Mesothelial cell of epicardium (in vitro differentiated cells): ENCODE measurements around the gene CRACDL. TPM values are rescaled to one million over a fixed set of nuclear protein-coding genes. Genes with fewer than 3 reads are reported as not detected.

ENCODE experiments used
- DNase-seq, 2 experiments: peaks; one replicate each; pipeline ENCODE4 v3.0.0; 2021; ENCODE audit warnings: low spot score in 2 of 2; ENCODE audit not compliant: unreplicated experiment in 2 of 2
- H3K27ac Mint-ChIP-seq: 2 replicates; pipeline ENCODE4 v1.8.0; 2021; ENCODE audit warnings: mixed read lengths
- H3K27me3 Mint-ChIP-seq: 2 replicates; pipeline ENCODE4 v1.8.0; 2021; ENCODE audit warnings: low read depth, mixed read lengths
- H3K36me3 Mint-ChIP-seq: 2 replicates; pipeline ENCODE4 v1.8.0; 2021; ENCODE audit warnings: mixed read lengths
- H3K4me1 Mint-ChIP-seq: 2 replicates; pipeline ENCODE4 v1.8.0; 2021; ENCODE audit warnings: mixed read lengths
- H3K4me3 Mint-ChIP-seq: 2 replicates; pipeline ENCODE4 v1.8.0; 2021; ENCODE audit warnings: mild to moderate bottlenecking, moderate library complexity, mixed read lengths
- H3K9me3 Mint-ChIP-seq: 2 replicates; pipeline ENCODE4 v1.8.0; 2021; ENCODE audit warnings: mixed read lengths
- CTCF ChIP-seq: fragments of 200-600 bp; sonication (generic); IDR thresholded peaks from one replicate; pipeline ENCODE4 v1.5.0; 2021; ENCODE audit warnings: antibody characterized with exemption; ENCODE audit not compliant: unreplicated experiment
- total RNA-seq: library from RNA; stranded (reverse); gene quantifications from 3 replicates; pipeline ENCODE4 v1.2.1, GENCODE V29; 2021

Gene CRACDL
- total RNA-seq, 1 donor from 2014 or later = 1.7 TPM

GRCh38 chr2:98884658-98885057, 51.4 kb downstream of the CRACDL start:
- no peak for TF ChIP-seq CTCF
- H3K4me3 Mint-ChIP-seq = no peak overlapping the region
- DNase-seq = no peak
- H3K27me3 Mint-ChIP-seq = peaks cover 2% of the 10 kb centered on the region
- no peaks in the 10 kb centered on the region for H3K36me3 Mint-ChIP-seq
- H3K9me3 Mint-ChIP-seq = peaks cover 37% of the 10 kb centered on the region
- H3K27ac Mint-ChIP-seq = no peak overlapping the region
- no peaks in the 10 kb centered on the region for H3K4me1 Mint-ChIP-seq

GRCh38 chr2:98883780-98884211, 52.2 kb downstream of the CRACDL start:
- no peak for TF ChIP-seq CTCF
- Mint-ChIP-seq H3K4me3 (no peak overlapping the region), H3K9me3 (peaks cover 32% of the 10 kb centered on the region), H3K27ac (no peak overlapping the region), H3K27me3 (peaks cover 2% of the 10 kb centered on the region), H3K4me1 (no peaks in the 10 kb centered on the region), H3K36me3 (no peaks in the 10 kb centered on the region)
- no peak for DNase-seq

- Mint-ChIP-seq H3K27ac (no peak overlapping the region), H3K27me3 (peaks cover 2% of the 10 kb centered on the region), H3K9me3 (peaks cover 27% of the 10 kb centered on the region), H3K36me3 (no peaks in the 10 kb centered on the region), H3K4me1 (no peaks in the 10 kb centered on the region), H3K4me3 (no peak overlapping the region)
- no peak for TF ChIP-seq CTCF
- DNase-seq = no peak
Measured at GRCh38 chr2:98882971-98883779, 52.9 kb downstream of the CRACDL start.

- Mint-ChIP-seq H3K9me3 (peaks cover 22% of the 10 kb centered on the region), H3K4me1 (no peaks in the 10 kb centered on the region), H3K4me3 (no peak overlapping the region), H3K27me3 (peaks cover 2% of the 10 kb centered on the region), H3K36me3 (no peaks in the 10 kb centered on the region), H3K27ac (no peak overlapping the region)
- DNase-seq = no peak
- TF ChIP-seq CTCF = no peak
Measured at GRCh38 chr2:98882368-98882767, 53.7 kb downstream of the CRACDL start.

- Mint-ChIP-seq H3K27me3 (peaks cover 2% of the 10 kb centered on the region), H3K4me3 (no peak overlapping the region), H3K4me1 (no peaks in the 10 kb centered on the region), H3K36me3 (no peaks in the 10 kb centered on the region), H3K27ac (no peak overlapping the region), H3K9me3 (peaks cover 12% of the 10 kb centered on the region)
- no peak for TF ChIP-seq CTCF
- no peak for DNase-seq
Measured at GRCh38 chr2:98881153-98881650, 54.8 kb downstream of the CRACDL start.
